Fibroblast of lung (primary cell): ENCODE data around the gene HTR1B. TPM values are rescaled to one million over a fixed set of nuclear protein-coding genes. Genes with fewer than 3 reads are reported as not detected.

ENCODE experiments used
- DNase-seq, 2 donors: peaks; one replicate each; pipeline versions ENCODE4 v3.0.0 to v3.0.0-alpha.2; 2010; ENCODE audit warnings: low read depth in 2 of 2
- H2AFZ ChIP-seq: 2 replicates; pipeline ENCODE4 v1.5.1; 2012; ENCODE audit warnings: low read length, control low read depth, inconsistent platforms
- H3K27ac ChIP-seq: 2 replicates; pipeline ENCODE4 v1.5.1; 2011; ENCODE audit warnings: low read length, control low read depth; ENCODE audit not compliant: insufficient read depth
- H3K27me3 ChIP-seq: 2 replicates; pipeline ENCODE4 v1.5.1; 2011; ENCODE audit warnings: mild to moderate bottlenecking, low read length; ENCODE audit not compliant: control insufficient read depth, insufficient read depth
- H3K36me3 ChIP-seq: 2 replicates; pipeline ENCODE4 v1.5.1; 2011; ENCODE audit warnings: low read length; ENCODE audit not compliant: control insufficient read depth, insufficient read depth
- H3K4me1 ChIP-seq: 2 replicates; pipeline ENCODE4 v1.5.1; 2011; ENCODE audit warnings: low read length; ENCODE audit not compliant: control insufficient read depth, insufficient read depth; ENCODE audit errors: extremely low read depth
- H3K4me2 ChIP-seq: 2 replicates; pipeline ENCODE4 v1.5.1; 2011; ENCODE audit warnings: low read length, control low read depth; ENCODE audit not compliant: insufficient read depth; ENCODE audit errors: extremely low read depth
- H3K4me3 ChIP-seq, 4 experiments: fragments of 200-600 bp in 1 of 4; sonication (generic) in 1 of 4; replicated peaks in 1 of 4; 2 replicates each; pipeline ENCODE4 v1.5.1; 2011 to 2016; ENCODE audit warnings: low read length in 4 of 4, low read depth in 3 of 4, mild to moderate bottlenecking in 3 of 4, control low read depth in 2 of 4, inconsistent platforms in 1 of 4, mixed read lengths in 1 of 4; ENCODE audit not compliant: insufficient read depth in 1 of 4; ENCODE audit errors: control extremely low read depth in 1 of 4
- H3K79me2 ChIP-seq: 2 replicates; pipeline ENCODE4 v1.5.1; 2012; ENCODE audit warnings: mild to moderate bottlenecking, low read length, inconsistent platforms; ENCODE audit not compliant: control insufficient read depth, insufficient read depth
- H3K9ac ChIP-seq: 2 replicates; pipeline ENCODE4 v1.5.1; 2011; ENCODE audit warnings: mild to moderate bottlenecking, low read length, control low read depth; ENCODE audit not compliant: insufficient read depth
- H3K9me3 ChIP-seq: 2 replicates; pipeline ENCODE4 v1.5.1; 2012; ENCODE audit warnings: low read depth, low read length; ENCODE audit not compliant: control insufficient read depth, insufficient read depth
- H4K20me1 ChIP-seq: 2 replicates; pipeline ENCODE4 v1.5.1; 2011; ENCODE audit warnings: low read length; ENCODE audit not compliant: control insufficient read depth, insufficient read depth; ENCODE audit errors: extremely low read depth
- EZH2 ChIP-seq: IDR thresholded peaks from 2 replicates; pipeline ENCODE4 v1.5.1; 2012; ENCODE audit warnings: low read length, control low read depth, mild to moderate bottlenecking; ENCODE audit errors: missing control alignments
- polyA plus RNA-seq, 2 donors: library from polyadenylated mRNA; depleted of rRNA in 1 of 2; stranded (reverse) in 1 of 2; unstranded in 1 of 2; fragments of >200 nt; gene quantifications; 2 replicates each; pipeline ENCODE4 v1.2.1, GENCODE V29; 2011 to 2012; ENCODE audit warnings: missing spikeins in 1 of 2
- total RNA-seq: library from RNA; depleted of rRNA; stranded (reverse); fragments of >200 nt; gene quantifications from 2 replicates; pipeline ENCODE4 v1.2.1, GENCODE V29; 2014
- TF ChIP-seq, protein P1 (sequence below), 2 donors: IDR thresholded peaks in 1 of 2; conservative IDR thresholded peaks in 1 of 2; 1 replicate in 1 of 2; 2 replicates in 1 of 2; pipeline ENCODE4 v1.5.1; 2011 to 2012; ENCODE audit warnings: low read length in 2 of 2, control low read depth in 1 of 2, inconsistent platforms in 1 of 2, low read depth in 1 of 2, mild to moderate bottlenecking in 1 of 2

HTR1B gene
- total and polyA plus RNA-seq, 2 donors (not counting 1 experiment from before 2014, with no cell fraction given), result 0.17 to 1.5 TPM

- Histone ChIP-seq H3K4me1 (peaks cover 3% of the 10 kb centered on the region), H3K9ac (no peak overlapping the region), H3K4me2 (no peak overlapping the region), H3K4me3 (no peak overlapping the region), H2AFZ (no peak overlapping the region), H3K36me3 (no peaks in the 10 kb centered on the region), H3K27ac (no peak overlapping the region), H3K9me3 (no peaks in the 10 kb centered on the region), H4K20me1 (no peaks in the 10 kb centered on the region), H3K79me2 (no peaks in the 10 kb centered on the region), H3K27me3 (no peaks in the 10 kb centered on the region)
- DNase-seq, result no peak
- TF ChIP-seq, protein P1, sequence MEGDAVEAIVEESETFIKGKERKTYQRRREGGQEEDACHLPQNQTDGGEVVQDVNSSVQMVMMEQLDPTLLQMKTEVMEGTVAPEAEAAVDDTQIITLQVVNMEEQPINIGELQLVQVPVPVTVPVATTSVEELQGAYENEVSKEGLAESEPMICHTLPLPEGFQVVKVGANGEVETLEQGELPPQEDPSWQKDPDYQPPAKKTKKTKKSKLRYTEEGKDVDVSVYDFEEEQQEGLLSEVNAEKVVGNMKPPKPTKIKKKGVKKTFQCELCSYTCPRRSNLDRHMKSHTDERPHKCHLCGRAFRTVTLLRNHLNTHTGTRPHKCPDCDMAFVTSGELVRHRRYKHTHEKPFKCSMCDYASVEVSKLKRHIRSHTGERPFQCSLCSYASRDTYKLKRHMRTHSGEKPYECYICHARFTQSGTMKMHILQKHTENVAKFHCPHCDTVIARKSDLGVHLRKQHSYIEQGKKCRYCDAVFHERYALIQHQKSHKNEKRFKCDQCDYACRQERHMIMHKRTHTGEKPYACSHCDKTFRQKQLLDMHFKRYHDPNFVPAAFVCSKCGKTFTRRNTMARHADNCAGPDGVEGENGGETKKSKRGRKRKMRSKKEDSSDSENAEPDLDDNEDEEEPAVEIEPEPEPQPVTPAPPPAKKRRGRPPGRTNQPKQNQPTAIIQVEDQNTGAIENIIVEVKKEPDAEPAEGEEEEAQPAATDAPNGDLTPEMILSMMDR (conservative IDR thresholded peaks at IDR 0.05 in 1 of 2, IDR thresholded peaks at IDR 0.05 in 1 of 2; ENCODE audit: low read depth in 1 of 2, low read length in 2 of 2), result no peak
- TF ChIP-seq EZH2, result no peak
These were observed 14.7 kb downstream of the HTR1B start for GRCh38 chr6:77448546-77448945.

- Histone ChIP-seq H3K79me2 (no peaks in the 10 kb centered on the region), H3K9ac (no peak overlapping the region), H3K9me3 (no peaks in the 10 kb centered on the region), H3K4me3 (no peak overlapping the region), H4K20me1 (no peaks in the 10 kb centered on the region), H3K27ac (peak overlapping the region; percentile 55), H2AFZ (peak overlapping the region; percentile 10), H3K36me3 (no peaks in the 10 kb centered on the region), H3K27me3 (no peaks in the 10 kb centered on the region), H3K4me2 (no peak overlapping the region), H3K4me1 (peaks cover 3% of the 10 kb centered on the region)
- peak in 1 of 2 donors; percentile 74 for DNase-seq
- TF ChIP-seq, protein P1 (conservative IDR thresholded peaks at IDR 0.05 in 1 of 2, IDR thresholded peaks at IDR 0.05 in 1 of 2; ENCODE audit: low read depth in 1 of 2, low read length in 2 of 2), result no peak
- no peak for TF ChIP-seq EZH2
These were observed 16.0 kb downstream of the HTR1B start for GRCh38 chr6:77447254-77447653.

DNA sequence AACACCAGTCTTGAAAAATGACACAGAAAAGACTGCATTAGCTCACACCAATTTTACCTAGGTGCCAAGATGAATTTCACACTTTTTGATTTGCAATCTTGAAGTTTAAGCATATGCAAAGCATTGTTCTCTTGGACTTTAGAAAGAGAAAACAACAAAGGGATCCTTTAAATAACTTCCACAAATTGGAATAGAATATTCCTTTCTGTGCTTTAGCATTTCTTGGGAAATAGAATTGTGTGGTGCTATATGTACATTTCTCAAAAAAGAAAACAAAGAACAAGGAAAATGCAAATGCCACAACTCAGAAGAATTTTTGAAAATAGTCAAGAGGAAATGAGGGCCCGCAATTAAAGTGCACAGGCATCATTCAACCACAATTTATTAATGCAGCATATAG, 17.0 kb downstream of the HTR1B start:
- H3K4me1 ChIP-seq, result peaks cover 3% of the 10 kb centered on the region
- no peak overlapping the region for H3K27ac ChIP-seq
- no peak overlapping the region for H3K4me3 ChIP-seq
- no peak overlapping the region for H2AFZ ChIP-seq
- H3K79me2 ChIP-seq, result no peaks in the 10 kb centered on the region
- no peaks in the 10 kb centered on the region for H3K9me3 ChIP-seq
- no peaks in the 10 kb centered on the region for H3K36me3 ChIP-seq
- no peak for TF ChIP-seq EZH2
- TF ChIP-seq, protein P1 (conservative IDR thresholded peaks at IDR 0.05 in 1 of 2, IDR thresholded peaks at IDR 0.05 in 1 of 2; ENCODE audit: low read depth in 1 of 2, low read length in 2 of 2), result no peak
- no peaks in the 10 kb centered on the region for H3K27me3 ChIP-seq
- H3K4me2 ChIP-seq, result no peak overlapping the region
- no peak overlapping the region for H3K9ac ChIP-seq
- no peak for DNase-seq
- no peaks in the 10 kb centered on the region for H4K20me1 ChIP-seq
